ENCODE measurements around the gene IGFL1.
"Not testable (repeated sequence)": the region's sequence is repeated elsewhere in the genome, so short reads cannot be mapped to it uniquely, and the experiment has no call there.

Gene IGFL1

GRCh38 chr19:46250076-46250735, 20.7 kb downstream of the IGFL1 start:
- WGBS = 82% methylated on average over 3 of the region's 3 CpGs
- Histone ChIP-seq H3K27ac (ENCODE audit: low read depth, low read length) (no peak overlapping the region), H3K4me1 (ENCODE audit: insufficient read depth, low read length) (no peaks in the 10 kb centered on the region), H3K9me3 (ENCODE audit: insufficient read depth, low read depth, low read length) (no peaks in the 10 kb centered on the region), H3K4me3 (ENCODE audit: low read length) (no peak overlapping the region), H3K36me3 (ENCODE audit: insufficient read depth, low read length) (no peaks in the 10 kb centered on the region), H3K27me3 (ENCODE audit: insufficient read depth, low read length) (no peaks in the 10 kb centered on the region), H3K9ac (ENCODE audit: low read depth, low read length) (no peak overlapping the region)

- H3K36me3 ChIP-seq (ENCODE audit: insufficient read depth, low read length) = no peaks in the 10 kb centered on the region
- 61% methylated on average over 3 of the region's 5 CpGs for WGBS
- H3K9me3 ChIP-seq (ENCODE audit: insufficient read depth, low read depth, low read length) = no peaks in the 10 kb centered on the region
- H3K4me3 ChIP-seq (ENCODE audit: low read length) = no peak overlapping the region
- H3K9ac ChIP-seq (ENCODE audit: low read depth, low read length) = no peak overlapping the region
- H3K27ac ChIP-seq (ENCODE audit: low read depth, low read length) = no peak overlapping the region
- H3K4me1 ChIP-seq (ENCODE audit: insufficient read depth, low read length) = no peaks in the 10 kb centered on the region
- no peaks in the 10 kb centered on the region for H3K27me3 ChIP-seq (ENCODE audit: insufficient read depth, low read length)
Measured at GRCh38 chr19:46251416-46251815, 21.9 kb downstream of the IGFL1 start.

DNA sequence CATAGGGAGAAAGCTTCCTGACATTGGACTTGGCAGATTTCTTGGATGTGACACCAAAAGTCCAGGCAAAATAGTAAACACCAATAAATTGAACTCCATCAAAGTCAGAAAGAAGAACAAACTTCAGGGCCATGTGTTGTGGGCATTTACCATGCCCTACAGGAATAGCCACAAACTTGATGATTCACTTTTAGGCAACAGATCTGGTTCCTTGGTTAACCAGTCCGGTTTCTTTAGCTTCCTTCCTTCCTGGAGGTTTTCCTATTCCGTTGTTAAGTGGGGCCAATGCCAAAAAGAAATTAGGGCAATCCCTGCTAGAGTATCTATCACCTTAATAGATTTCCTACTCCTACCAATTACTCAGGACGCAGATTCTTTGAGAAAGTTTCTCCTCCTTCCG, 25.2 kb downstream of the IGFL1 start:
- Histone ChIP-seq H3K9me3 (ENCODE audit: insufficient read depth, low read depth, low read length) (no peaks in the 10 kb centered on the region), H3K4me1 (ENCODE audit: insufficient read depth, low read length) (no peaks in the 10 kb centered on the region), H3K4me3 (ENCODE audit: low read length) (no peak overlapping the region), H3K27ac (ENCODE audit: low read depth, low read length) (no peak overlapping the region), H3K9ac (ENCODE audit: low read depth, low read length) (no peak overlapping the region), H3K36me3 (ENCODE audit: insufficient read depth, low read length) (no peaks in the 10 kb centered on the region), H3K27me3 (ENCODE audit: insufficient read depth, low read length) (no peaks in the 10 kb centered on the region)
- 91% methylated on average over 4 of the region's 4 CpGs for WGBS

GRCh38 chr19:46256855-46257254, 27.3 kb downstream of the IGFL1 start:
- H3K27ac ChIP-seq (ENCODE audit: low read depth, low read length) = no peak overlapping the region
- 90% methylated on average over 8 of the region's 8 CpGs for WGBS
- H3K27me3 ChIP-seq (ENCODE audit: insufficient read depth, low read length) = no peaks in the 10 kb centered on the region

GRCh38 chr19:46261501-46261900, 32.0 kb downstream of the IGFL1 start:
- H3K36me3 ChIP-seq (ENCODE audit: insufficient read depth, low read length); H3K4me1 ChIP-seq (ENCODE audit: insufficient read depth, low read length); H3K4me3 ChIP-seq (ENCODE audit: low read length); H3K9ac ChIP-seq (ENCODE audit: low read depth, low read length); H3K27ac ChIP-seq (ENCODE audit: low read depth, low read length); H3K27me3 ChIP-seq (ENCODE audit: insufficient read depth, low read length); H3K9me3 ChIP-seq (ENCODE audit: insufficient read depth, low read depth, low read length): not testable (repeated sequence)
- 85% methylated on average over 6 of the region's 7 CpGs for WGBS

More at GRCh38 chr19:46256855-46257254, 27.3 kb downstream of the IGFL1 start:
- H3K9me3 ChIP-seq (ENCODE audit: insufficient read depth, low read depth, low read length) = no peaks in the 10 kb centered on the region
- H3K9ac ChIP-seq (ENCODE audit: low read depth, low read length) = no peak overlapping the region
- H3K4me1 ChIP-seq (ENCODE audit: insufficient read depth, low read length) = no peaks in the 10 kb centered on the region
- H3K4me3 ChIP-seq (ENCODE audit: low read length) = no peak overlapping the region
- no peaks in the 10 kb centered on the region for H3K36me3 ChIP-seq (ENCODE audit: insufficient read depth, low read length)

GRCh38 chr19:46262684-46263296, 33.2 kb downstream of the IGFL1 start:
- H3K9ac ChIP-seq (ENCODE audit: low read depth, low read length); H3K4me1 ChIP-seq (ENCODE audit: insufficient read depth, low read length); H3K9me3 ChIP-seq (ENCODE audit: insufficient read depth, low read depth, low read length); H3K36me3 ChIP-seq (ENCODE audit: insufficient read depth, low read length); H3K27me3 ChIP-seq (ENCODE audit: insufficient read depth, low read length); H3K4me3 ChIP-seq (ENCODE audit: low read length); H3K27ac ChIP-seq (ENCODE audit: low read depth, low read length): not testable (repeated sequence)
- WGBS = 90% methylated on average over 9 of the region's 11 CpGs

- not testable (repeated sequence) for H3K9ac ChIP-seq (ENCODE audit: low read depth, low read length); H3K36me3 ChIP-seq (ENCODE audit: insufficient read depth, low read length); H3K4me1 ChIP-seq (ENCODE audit: insufficient read depth, low read length); H3K4me3 ChIP-seq (ENCODE audit: low read length); H3K27me3 ChIP-seq (ENCODE audit: insufficient read depth, low read length); H3K9me3 ChIP-seq (ENCODE audit: insufficient read depth, low read depth, low read length); H3K27ac ChIP-seq (ENCODE audit: low read depth, low read length)
- WGBS = 92% methylated on average over 5 of the region's 5 CpGs
Measured at GRCh38 chr19:46264801-46265200, 35.3 kb downstream of the IGFL1 start.

DNA sequence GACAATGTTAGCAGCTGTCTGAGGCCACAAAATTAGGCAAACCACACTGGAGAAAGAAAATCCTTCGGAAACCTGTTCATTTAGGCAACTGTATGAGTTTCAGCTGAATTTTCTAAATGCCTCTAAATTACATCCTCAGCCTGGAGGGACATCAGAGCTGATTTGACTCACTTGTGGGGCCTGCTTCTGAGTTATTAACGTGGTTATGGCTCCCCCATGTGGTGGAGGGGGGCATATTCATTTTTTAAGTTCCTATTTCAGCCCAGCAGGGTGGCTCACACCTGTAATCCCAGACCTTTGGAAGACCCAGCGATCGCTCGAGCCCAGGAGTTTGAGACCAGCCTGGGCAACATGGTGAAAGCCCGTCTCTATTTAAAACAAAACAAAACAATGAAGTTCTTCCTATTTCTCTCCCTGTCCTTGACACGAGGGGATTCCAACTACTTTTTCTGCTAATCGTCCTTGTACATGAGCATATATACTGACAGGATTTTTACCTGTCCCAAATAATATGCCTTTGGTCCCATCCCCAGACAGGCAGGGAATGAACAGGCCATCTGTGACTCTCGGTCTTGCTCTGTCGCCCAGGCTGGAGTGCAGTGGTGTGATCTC, 35.8 kb downstream of the IGFL1 start:
- H3K36me3 ChIP-seq (ENCODE audit: insufficient read depth, low read length) = no peaks in the 10 kb centered on the region
- no peaks in the 10 kb centered on the region for H3K9me3 ChIP-seq (ENCODE audit: insufficient read depth, low read depth, low read length)
- 31% methylated on average over 10 of the region's 10 CpGs for WGBS
- H3K4me1 ChIP-seq (ENCODE audit: insufficient read depth, low read length) = peaks cover under 1% of the 10 kb centered on the region
- H3K4me3 ChIP-seq (ENCODE audit: low read length) = no peak overlapping the region
- no peak overlapping the region for H3K27ac ChIP-seq (ENCODE audit: low read depth, low read length)
- no peaks in the 10 kb centered on the region for H3K27me3 ChIP-seq (ENCODE audit: insufficient read depth, low read length)
- no peak overlapping the region for H3K9ac ChIP-seq (ENCODE audit: low read depth, low read length)

- Histone ChIP-seq H3K27me3 (ENCODE audit: insufficient read depth, low read length) (no peaks in the 10 kb centered on the region), H3K4me3 (ENCODE audit: low read length) (no peak overlapping the region), H3K9me3 (ENCODE audit: insufficient read depth, low read depth, low read length) (no peaks in the 10 kb centered on the region), H3K4me1 (ENCODE audit: insufficient read depth, low read length) (peaks cover 16% of the 10 kb centered on the region), H3K9ac (ENCODE audit: low read depth, low read length) (no peak overlapping the region), H3K27ac (ENCODE audit: low read depth, low read length) (no peak overlapping the region), H3K36me3 (ENCODE audit: insufficient read depth, low read length) (no peaks in the 10 kb centered on the region)
- 97% methylated on average over 7 of the region's 7 CpGs for WGBS
Measured at GRCh38 chr19:46269101-46269500, 39.6 kb downstream of the IGFL1 start.

- Histone ChIP-seq H3K36me3 (ENCODE audit: insufficient read depth, low read length) (no peaks in the 10 kb centered on the region), H3K4me3 (ENCODE audit: low read length) (peak overlapping the region; percentile 11; the same call in 1 of the 2 replicates), H3K9me3 (ENCODE audit: insufficient read depth, low read depth, low read length) (no peaks in the 10 kb centered on the region), H3K4me1 (ENCODE audit: insufficient read depth, low read length) (peaks cover 16% of the 10 kb centered on the region), H3K9ac (ENCODE audit: low read depth, low read length) (peak overlapping the region; percentile 23), H3K27ac (ENCODE audit: low read depth, low read length) (peak overlapping the region; percentile 68; the same call in 1 of the 2 replicates), H3K27me3 (ENCODE audit: insufficient read depth, low read length) (no peaks in the 10 kb centered on the region)
- 59% methylated on average over 15 of the region's 17 CpGs for WGBS
Measured at GRCh38 chr19:46270521-46271256, 41.1 kb downstream of the IGFL1 start.

Data from HUES64 (cell line).